C4-2B (cell line): Measurements from ENCODE around the gene FNDC1.

ENCODE experiments used
- ZFX ChIP-seq: fragments of 450-650 bp; IDR thresholded peaks from 2 replicates; pipeline ENCODE4 v1.6.1; 2017
- TF ChIP-seq, protein P1 (sequence below): fragments of 450-650 bp; conservative IDR thresholded peaks from 2 replicates; pipeline ENCODE4 v1.5.1; 2017; ENCODE audit warnings: mild to moderate bottlenecking

DNA sequence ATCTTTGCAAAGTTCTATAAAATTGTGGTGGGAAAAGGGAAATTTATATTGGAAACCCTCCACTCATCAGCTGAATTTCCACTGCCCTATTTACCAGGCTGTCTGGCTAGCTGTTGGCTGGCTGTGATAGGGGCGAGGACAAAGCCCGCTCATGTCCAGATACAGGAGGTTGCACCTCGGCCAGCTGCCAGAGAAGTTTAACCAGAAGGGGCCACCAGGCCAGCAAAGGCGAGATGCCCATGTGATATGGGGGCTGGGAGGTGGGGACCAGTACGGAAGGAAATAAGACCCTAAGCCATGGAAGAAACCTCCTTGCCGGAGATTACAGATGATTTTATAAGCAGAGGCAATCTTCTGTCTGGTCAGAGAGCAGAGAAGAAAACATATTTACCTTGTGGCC is 143.8 kb downstream of the FNDC1 start:
- TF ChIP-seq, protein P1, sequence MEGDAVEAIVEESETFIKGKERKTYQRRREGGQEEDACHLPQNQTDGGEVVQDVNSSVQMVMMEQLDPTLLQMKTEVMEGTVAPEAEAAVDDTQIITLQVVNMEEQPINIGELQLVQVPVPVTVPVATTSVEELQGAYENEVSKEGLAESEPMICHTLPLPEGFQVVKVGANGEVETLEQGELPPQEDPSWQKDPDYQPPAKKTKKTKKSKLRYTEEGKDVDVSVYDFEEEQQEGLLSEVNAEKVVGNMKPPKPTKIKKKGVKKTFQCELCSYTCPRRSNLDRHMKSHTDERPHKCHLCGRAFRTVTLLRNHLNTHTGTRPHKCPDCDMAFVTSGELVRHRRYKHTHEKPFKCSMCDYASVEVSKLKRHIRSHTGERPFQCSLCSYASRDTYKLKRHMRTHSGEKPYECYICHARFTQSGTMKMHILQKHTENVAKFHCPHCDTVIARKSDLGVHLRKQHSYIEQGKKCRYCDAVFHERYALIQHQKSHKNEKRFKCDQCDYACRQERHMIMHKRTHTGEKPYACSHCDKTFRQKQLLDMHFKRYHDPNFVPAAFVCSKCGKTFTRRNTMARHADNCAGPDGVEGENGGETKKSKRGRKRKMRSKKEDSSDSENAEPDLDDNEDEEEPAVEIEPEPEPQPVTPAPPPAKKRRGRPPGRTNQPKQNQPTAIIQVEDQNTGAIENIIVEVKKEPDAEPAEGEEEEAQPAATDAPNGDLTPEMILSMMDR: no peak
- no peak for TF ChIP-seq ZFX
